A673 (cell line): ENCODE measurements around the gene MAB21L4. TPM values are rescaled to one million over a fixed set of nuclear protein-coding genes. Genes with fewer than 3 reads are reported as not detected.
A peak's percentile ranks its signal among the peaks of the same experiment; 100 is the strongest.

ENCODE experiments used
- BruUV-seq: library from RNA; stranded (reverse); fragments of 400-500 nt; replicated peaks from 2 replicates; lab custom pipeline; 2021; lab: Mats Ljungman, UMichigan
- CTCF ChIA-PET: fragments of 300-600 bp; sonication (Branson Sonifier 250); formaldehyde crosslinking; loops from one replicate; lab custom pipeline; 2022; ENCODE audit warnings: antibody characterized with exemption; lab: Charles Lee
- POLR2A ChIA-PET: fragments of 300-600 bp; sonication (Branson Sonifier 250); formaldehyde crosslinking; loops from one replicate; lab custom pipeline; 2022; ENCODE audit warnings: antibody characterized with exemption; ENCODE audit not compliant: low non-redundant PET; lab: Charles Lee
- DNase-seq: peaks from one replicate; pipeline ENCODE4 v3.0.0-alpha.2; 2015; ENCODE audit warnings: low spot score
- H3K27ac ChIP-seq: fragments of 200-600 bp; sonication (generic); 2 replicates; pipeline ENCODE4 v1.5.1; 2016; ENCODE audit warnings: mixed run types, low read depth, mild to moderate bottlenecking, mixed read lengths, antibody characterized with exemption, low read length; ENCODE audit not compliant: poor library complexity, severe bottlenecking
- H3K27me3 ChIP-seq: fragments of 200-600 bp; sonication (generic); replicated peaks from 2 replicates; pipeline ENCODE4 v1.6.1; 2017; ENCODE audit warnings: mixed run types, low read depth, mild to moderate bottlenecking, mixed read lengths, antibody characterized with exemption, low read length; ENCODE audit not compliant: insufficient read depth, poor library complexity
- H3K36me3 ChIP-seq: fragments of 200-600 bp; sonication (generic); 2 replicates; pipeline ENCODE4 v1.6.1; 2016; ENCODE audit warnings: mixed run types, mild to moderate bottlenecking, mixed read lengths, antibody characterized with exemption, low read length; ENCODE audit not compliant: insufficient read depth, poor library complexity, severe bottlenecking
- H3K4me1 ChIP-seq: fragments of 200-600 bp; sonication (generic); 2 replicates; pipeline ENCODE4 v1.6.1; 2017; ENCODE audit warnings: mixed run types, mild to moderate bottlenecking, mixed read lengths, antibody characterized with exemption, low read length; ENCODE audit not compliant: insufficient read depth, poor library complexity, severe bottlenecking
- H3K4me3 ChIP-seq: fragments of 200-600 bp; sonication (generic); 2 replicates; pipeline ENCODE4 v1.5.1; 2016; ENCODE audit warnings: low read depth, mixed run types, mild to moderate bottlenecking, mixed read lengths, low read length; ENCODE audit not compliant: poor library complexity, severe bottlenecking
- H3K9me3 ChIP-seq: fragments of 200-600 bp; sonication (generic); 2 replicates; pipeline ENCODE4 v1.6.1; 2016; ENCODE audit warnings: mixed run types, low read depth, mild to moderate bottlenecking, mixed read lengths, antibody characterized with exemption, low read length; ENCODE audit not compliant: poor library complexity, severe bottlenecking
- CTCF ChIP-seq: fragments of 300-800, 200-600 bp; sonication (generic); conservative IDR thresholded peaks from 2 replicates; pipeline ENCODE4 v1.5.1; 2017; ENCODE audit warnings: low read depth, mild to moderate bottlenecking, antibody characterized with exemption, low read length, moderate library complexity, mixed read lengths
- EZH2 ChIP-seq: fragments of 200-600 bp; sonication (generic); IDR thresholded peaks from 2 replicates; pipeline ENCODE4 v1.6.1; 2017; ENCODE audit warnings: borderline replicate concordance, low read depth, mild to moderate bottlenecking, mixed read lengths, antibody characterized with exemption, low read length; ENCODE audit not compliant: poor library complexity, severe bottlenecking
- intact Hi-C: fragments of 100-400 bp; cut with micrococcal nuclease; formaldehyde crosslinking; loops from one replicate; pipeline ENCODE4 v1.10.0; 2022; ENCODE audit not compliant: unreplicated experiment
- total RNA-seq: library from RNA; stranded (reverse); gene quantifications from 2 replicates; pipeline ENCODE4 v1.2.3, GENCODE V29; 2021

The MAB21L4 gene
- total RNA-seq, 1 experiment from 2014 or later: not detected

GRCh38 chr2:240925568-240926515 is 29.9 kb upstream of the MAB21L4 start:
- peaks cover 22% of the 10 kb centered on the region for H3K4me1 ChIP-seq
- no peak overlapping the region for H3K27ac ChIP-seq
- H3K27me3 ChIP-seq: no peaks in the 10 kb centered on the region
- no peak overlapping the region for H3K4me3 ChIP-seq
- ChIA-PET POLR2A (no interaction called here), CTCF (interaction anchor here (0.9 kb wide), 1 partner anchor 153 kb away, joined by 4 read pairs; no protein-coding TSS in a partner anchor)
- intact Hi-C loops: no loop called here
- H3K9me3 ChIP-seq: no peaks in the 10 kb centered on the region
- BruUV-seq: no TSS peak
- no peak for TF ChIP-seq CTCF
- no peak for TF ChIP-seq EZH2
- no peak for DNase-seq
- no peaks in the 10 kb centered on the region for H3K36me3 ChIP-seq

GRCh38 chr2:240925191-240925567 is 29.2 kb upstream of the MAB21L4 start:
- ChIA-PET POLR2A (no interaction called here), CTCF (no interaction called here)
- no peak for DNase-seq
- Histone ChIP-seq H3K4me1 (peaks cover 24% of the 10 kb centered on the region), H3K27ac (no peak overlapping the region), H3K36me3 (no peaks in the 10 kb centered on the region), H3K27me3 (no peaks in the 10 kb centered on the region), H3K9me3 (no peaks in the 10 kb centered on the region), H3K4me3 (no peak overlapping the region)
- intact Hi-C loops: no loop called here
- no TSS peak for BruUV-seq
- TF ChIP-seq CTCF (no peak), EZH2 (no peak)

GRCh38 chr2:240922982-240923537 is 27.1 kb upstream of the MAB21L4 start:
- Histone ChIP-seq H3K4me1 (peaks cover 24% of the 10 kb centered on the region), H3K27me3 (no peaks in the 10 kb centered on the region), H3K4me3 (no peak overlapping the region), H3K9me3 (no peaks in the 10 kb centered on the region), H3K36me3 (no peaks in the 10 kb centered on the region), H3K27ac (no peak overlapping the region)
- TF ChIP-seq EZH2: no peak
- TF ChIP-seq CTCF: no peak
- ChIA-PET CTCF (no interaction called here), POLR2A (no interaction called here)
- peak; percentile 71 for DNase-seq
- intact Hi-C loops: no loop called here
- no TSS peak for BruUV-seq
